Stimulated activated CD8-positive, alpha-beta memory T cell treated with anti-CD3 and anti-CD28 coated beads, Interleukin-12 subunit alpha, Interleukin-12 subunit beta, amount 100 ng/mL, for 24 hours (primary cell): ENCODE data around the gene SERTAD4.
"Not testable (repeated sequence)": the region's sequence is repeated elsewhere in the genome, so short reads cannot be mapped to it uniquely, and the experiment has no call there.

Experiments used
- DNase-seq: peaks from one replicate; pipeline ENCODE4 v3.0.0-alpha.2; 2020; ENCODE audit errors: extremely low read depth

The SERTAD4 gene

DNA sequence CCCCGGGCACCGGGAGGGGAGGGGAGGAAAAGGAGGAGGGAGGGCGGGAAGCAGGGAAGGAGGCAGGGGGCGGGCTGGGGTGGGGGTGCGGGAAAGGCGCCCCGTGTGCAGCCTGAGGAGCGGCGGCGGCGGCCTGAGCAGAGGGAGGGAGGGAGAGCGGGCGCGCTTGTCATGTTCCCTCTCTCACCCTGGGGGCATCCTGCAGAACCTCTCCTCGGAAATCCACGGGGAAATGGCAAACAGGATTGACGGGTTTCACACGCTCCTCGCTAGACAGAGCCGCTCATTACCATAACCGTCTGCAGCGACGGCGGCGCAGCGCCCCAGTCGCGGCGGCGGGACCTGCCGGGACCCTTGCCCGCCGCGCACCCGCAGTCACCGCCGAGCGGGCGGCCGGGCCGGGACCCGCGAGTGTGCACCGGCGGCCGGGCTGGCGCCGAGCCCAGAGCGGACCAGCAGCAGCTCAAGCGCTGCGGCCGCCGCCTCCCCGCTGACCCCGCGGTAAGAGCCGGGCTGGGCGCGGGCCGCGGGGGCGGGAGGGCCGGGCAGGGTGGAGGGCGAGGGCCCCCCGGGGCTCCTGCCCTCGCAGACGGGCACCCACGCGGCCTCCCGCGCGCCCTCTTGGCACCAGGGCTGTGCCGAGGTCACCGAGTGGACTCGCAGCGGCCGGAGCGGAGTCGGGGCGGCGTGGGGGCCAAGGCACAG, at the start of gene SERTAD4:
Gene SERTAD4, plus strand, starts transcription at position 286 of the 705 bp plus-strand sequence. CDS start 5,165 bp downstream, outside the sequence.
- DNase-seq: no peak

DNA sequence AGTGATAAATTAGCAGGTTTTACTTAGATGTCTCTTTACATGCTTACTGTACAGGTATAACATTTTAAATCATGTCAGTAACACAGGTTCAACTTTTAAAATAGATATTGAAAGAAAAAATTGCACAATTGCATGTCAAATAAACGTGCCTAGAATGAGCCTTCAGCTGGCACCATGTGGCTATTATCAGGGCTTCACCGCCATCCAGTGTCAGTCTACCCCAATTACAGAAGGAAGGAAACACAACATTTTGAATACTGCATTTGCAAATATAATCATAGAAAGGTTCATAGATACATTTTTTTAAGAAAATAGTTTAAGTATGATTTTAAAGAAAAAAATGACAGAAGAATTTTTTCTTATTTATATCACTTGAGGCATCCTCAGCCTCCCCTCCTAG, 47.5 kb upstream of the SERTAD4 start:
- no peak for DNase-seq

DNA sequence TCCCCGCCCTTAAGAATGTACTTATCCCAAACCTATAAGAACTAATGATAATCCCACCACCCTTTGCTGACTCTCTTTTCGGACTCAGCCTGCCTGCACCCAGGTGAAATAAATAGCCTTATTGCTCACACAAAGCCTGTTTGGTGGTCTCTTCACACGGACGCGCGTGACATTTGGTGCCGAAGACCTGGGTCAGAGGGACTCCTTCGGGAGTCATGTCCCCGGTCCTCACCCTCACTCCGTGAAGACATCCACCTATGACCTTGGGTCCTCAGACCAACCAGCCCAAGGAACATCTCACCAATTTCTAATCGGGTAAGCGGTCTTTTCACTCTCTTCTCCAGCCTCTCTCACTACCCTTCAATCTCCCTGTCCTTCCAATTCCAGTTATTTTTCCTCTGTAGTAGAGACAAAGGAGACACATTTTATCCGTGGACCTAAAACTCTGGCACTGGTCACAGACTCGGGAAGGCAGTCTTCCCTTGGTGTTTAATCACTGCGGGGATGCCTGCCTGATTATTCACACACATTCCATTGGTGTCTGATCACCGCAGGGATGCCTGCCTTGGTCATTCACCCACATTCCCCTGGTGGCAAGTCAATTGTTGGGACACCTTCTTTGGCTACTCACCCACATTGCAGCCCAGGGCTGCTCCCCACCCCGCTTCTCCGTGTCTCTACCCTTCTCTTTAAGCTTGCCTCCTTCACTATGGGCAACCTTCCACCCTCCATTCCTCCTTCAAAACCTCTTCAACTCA, 44.6 kb upstream of the SERTAD4 start:
- DNase-seq: not testable (repeated sequence)

- DNase-seq: no peak
Measured at GRCh38 chr1:210189426-210189825, 43.2 kb upstream of the SERTAD4 start.

DNA sequence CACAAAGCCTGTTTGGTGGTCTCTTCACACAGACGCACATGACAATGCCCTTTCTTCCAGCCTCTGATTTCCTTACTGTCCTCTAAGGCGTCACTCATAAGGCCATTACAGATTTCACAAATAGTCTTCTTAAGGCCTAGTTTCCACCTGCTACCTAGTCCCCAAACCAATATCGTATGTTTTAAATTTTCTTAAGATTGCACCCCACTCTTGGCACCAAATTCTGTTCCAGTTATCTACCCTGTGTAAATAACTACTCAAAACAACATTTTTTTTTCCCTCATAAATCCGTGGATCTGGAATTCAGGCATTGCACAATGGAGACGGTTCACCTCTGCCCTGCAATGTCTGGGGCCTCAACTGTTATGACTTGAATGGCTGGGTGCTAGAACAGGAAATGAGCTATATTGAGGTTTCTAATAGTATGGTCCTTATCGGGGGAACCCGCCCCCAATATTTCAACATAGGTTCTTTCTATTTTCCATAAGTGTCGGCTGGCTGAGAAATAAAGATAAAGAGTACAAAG, 36.9 kb upstream of the SERTAD4 start:
- DNase-seq: no peak

GRCh38 chr1:210196266-210196665, 36.3 kb upstream of the SERTAD4 start:
- not testable (repeated sequence) for DNase-seq

- no peak for DNase-seq
Measured at GRCh38 chr1:210198840-210199239, 33.8 kb upstream of the SERTAD4 start.

- no peak for DNase-seq
Measured at GRCh38 chr1:210200124-210200736, 32.4 kb upstream of the SERTAD4 start.

DNA sequence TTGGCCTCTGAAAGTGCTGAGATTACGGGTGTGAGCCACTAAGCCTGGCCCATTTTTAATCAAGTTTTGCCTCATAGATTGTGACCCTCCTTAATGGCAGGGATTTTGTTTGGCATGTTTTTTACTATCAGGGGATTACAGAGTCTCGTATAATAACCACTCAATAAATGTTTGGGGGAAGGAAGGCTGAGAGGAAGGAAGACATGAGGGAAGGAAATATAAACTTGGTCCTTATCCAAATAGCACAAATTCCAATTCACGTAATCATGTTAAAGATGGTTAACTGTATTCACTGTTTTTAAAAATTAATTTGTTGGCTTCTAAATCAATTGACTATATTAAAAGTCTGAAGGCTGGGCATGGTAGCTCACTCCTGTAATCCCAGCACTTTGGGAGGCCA, 30.9 kb upstream of the SERTAD4 start:
- DNase-seq: no peak

DNA sequence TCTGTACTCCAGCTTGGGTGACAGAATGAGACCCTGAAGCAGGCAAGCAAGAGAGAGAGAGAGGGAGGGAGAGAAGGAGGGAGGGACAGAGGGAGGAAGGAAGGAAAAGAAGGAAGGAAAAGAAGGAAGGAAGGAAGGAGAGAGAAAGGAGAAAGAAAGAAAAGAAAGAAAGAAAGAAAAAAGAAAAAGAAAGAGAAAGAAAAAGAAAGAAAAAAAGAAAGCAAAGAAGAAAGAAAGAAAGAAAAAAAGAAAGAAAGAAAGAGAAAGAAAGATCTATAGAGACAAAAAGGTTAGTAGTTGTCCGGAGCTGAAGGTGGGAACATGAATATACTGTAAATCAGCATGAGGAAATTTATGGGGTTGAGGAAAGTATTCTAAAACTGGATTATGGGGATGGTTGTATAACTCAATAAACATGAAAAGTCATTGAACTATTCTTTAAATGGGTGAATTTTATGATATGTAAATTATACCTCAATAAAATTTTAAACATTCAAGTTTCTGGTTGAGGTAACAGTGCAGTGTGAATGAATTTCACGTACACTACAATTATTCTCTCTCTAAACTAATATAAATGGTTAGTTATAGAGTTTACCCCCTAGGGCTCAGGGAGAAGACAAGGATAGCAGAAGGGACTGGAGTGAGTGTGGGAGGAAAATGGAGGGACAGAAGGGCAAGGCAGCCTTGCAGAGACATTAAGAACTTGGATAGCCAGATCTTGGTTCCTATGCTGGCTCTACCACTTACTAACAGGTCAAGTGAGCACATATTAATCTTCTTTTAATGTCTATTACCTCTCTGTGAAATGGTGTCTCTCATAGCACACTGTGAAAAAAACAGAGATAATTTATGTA, 24.8 kb upstream of the SERTAD4 start:
- no peak for DNase-seq

GRCh38 chr1:210213335-210213734, 19.3 kb upstream of the SERTAD4 start:
- no peak for DNase-seq

GRCh38 chr1:210214573-210215409, 17.8 kb upstream of the SERTAD4 start:
- DNase-seq: no peak

DNA sequence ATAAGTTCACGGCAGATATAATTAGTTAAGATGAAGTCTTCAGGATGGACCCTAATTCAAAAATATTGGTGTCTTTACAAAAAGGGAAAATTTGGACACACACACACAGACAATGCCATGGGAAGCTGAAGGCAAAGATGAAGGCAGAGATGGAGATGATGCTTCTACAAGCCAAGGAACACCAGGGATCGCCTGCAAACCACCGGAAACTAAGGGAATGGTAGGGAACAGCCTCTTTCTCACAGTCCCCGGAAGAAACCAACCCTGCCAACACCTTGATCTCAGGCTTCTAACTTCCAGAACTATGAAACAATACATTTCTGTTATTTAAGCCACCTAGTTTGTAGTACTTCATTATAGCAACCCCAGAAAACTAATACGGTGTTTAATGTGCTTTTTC, 15.1 kb upstream of the SERTAD4 start:
- DNase-seq: no peak

DNA sequence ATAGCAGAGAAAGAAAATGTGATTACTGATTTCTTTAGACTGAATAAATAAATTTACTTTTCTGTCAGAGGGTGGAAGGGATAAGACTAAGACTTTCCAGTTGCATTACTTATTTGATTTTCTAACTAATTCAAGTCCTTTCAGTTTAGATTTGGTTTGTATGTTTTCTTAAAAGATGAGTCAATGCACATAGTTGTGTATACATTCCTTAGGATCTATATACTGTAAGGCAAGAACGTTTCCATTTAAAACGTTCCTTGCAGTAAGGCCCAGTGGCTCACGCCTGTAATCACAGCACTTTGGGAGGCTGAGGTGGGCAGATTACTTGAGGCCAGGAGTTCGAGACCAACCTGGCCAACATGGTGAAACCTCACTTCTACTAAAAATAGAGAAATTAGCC, 14.5 kb upstream of the SERTAD4 start:
- DNase-seq: no peak

DNA sequence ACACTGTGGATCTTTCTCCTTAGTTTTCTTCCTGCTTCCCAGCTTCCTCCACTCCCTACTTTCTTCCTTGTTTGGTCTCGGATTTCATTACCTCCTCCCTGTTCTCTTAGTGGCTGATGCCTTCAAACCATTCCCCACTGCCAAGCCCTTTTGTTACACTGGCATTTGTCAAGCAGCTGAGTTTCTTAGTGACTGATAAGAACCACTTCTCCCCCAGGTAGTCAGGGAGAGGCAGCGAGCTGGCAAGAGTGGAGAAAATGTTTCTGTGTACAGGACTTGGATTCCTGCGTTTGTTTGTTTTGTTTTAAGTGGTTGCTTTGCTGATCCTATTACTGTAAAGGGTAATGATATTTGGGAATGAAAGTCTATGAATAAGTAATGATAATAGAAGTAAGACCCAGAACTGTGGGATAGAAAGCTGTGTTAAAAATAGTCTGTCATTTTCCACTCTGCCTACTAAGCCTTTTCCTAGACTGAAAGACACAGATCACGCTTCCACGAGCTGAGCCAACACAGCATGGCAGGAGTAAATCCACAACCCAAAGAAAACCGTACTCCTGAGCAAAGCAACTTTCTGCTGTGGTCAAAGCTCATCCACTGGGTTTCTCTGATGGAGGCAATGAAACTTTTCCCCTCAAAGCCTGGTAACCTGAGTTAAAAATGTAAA, 10.1 kb upstream of the SERTAD4 start:
- DNase-seq: no peak

DNA sequence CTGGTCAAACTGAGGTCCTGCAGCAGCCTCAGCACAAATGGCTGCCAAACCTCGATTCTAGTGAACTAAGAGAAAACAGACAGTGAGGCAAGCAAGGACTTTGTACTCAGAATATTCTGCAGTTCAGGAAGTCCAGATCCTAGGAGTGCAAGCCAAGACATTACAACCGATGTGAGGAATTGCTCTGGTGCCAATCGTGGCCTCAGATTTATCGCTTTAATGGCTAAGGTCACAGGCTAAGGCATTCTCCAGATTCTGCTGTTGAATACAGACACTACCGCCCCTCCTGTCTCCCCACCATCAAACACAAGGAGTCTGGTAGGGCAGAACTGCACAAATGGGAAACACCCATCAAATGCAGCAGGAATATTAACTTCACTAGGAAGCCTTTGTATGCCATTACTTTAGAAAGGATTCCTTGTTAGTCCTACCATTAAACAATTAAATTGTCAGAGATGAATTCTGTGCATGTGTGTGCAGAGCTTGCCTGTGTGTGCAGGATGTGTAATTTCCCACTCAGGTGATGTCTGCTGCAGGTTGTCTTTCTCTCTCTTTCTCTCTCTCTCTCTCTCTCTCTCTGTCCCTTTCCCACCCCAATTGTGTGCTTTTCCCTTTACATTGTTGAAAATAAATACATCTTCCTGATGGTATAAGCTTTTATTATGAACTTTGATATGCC, 9.2 kb upstream of the SERTAD4 start:
- no peak for DNase-seq

- DNase-seq: no peak
Measured at GRCh38 chr1:210228158-210228557, 4.4 kb upstream of the SERTAD4 start.

DNA sequence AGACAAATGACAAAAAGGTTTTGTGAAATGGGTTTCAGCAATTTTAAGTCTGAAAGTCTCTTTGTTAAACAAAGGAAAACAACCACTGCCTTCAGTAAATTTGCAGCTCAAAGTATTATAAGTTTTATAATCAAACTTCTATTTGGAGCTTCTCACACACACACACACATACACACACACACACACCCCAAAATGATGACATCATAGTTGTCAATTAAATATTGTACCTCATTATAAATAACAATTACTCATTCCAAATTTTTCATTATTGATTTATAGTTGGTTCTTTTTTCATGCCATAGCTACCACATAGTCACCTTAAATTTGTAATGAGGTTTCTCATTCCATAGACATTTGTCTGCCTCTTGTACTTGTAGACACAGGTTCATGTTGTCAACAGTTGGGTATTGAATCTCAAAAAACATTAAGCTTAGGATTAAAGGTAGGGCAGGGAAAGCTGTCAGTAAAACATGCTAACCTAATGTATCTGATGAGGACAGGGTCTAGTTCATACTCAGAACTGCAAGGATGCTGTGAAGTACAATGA, 2.4 kb upstream of the SERTAD4 start:
- DNase-seq: no peak

DNA sequence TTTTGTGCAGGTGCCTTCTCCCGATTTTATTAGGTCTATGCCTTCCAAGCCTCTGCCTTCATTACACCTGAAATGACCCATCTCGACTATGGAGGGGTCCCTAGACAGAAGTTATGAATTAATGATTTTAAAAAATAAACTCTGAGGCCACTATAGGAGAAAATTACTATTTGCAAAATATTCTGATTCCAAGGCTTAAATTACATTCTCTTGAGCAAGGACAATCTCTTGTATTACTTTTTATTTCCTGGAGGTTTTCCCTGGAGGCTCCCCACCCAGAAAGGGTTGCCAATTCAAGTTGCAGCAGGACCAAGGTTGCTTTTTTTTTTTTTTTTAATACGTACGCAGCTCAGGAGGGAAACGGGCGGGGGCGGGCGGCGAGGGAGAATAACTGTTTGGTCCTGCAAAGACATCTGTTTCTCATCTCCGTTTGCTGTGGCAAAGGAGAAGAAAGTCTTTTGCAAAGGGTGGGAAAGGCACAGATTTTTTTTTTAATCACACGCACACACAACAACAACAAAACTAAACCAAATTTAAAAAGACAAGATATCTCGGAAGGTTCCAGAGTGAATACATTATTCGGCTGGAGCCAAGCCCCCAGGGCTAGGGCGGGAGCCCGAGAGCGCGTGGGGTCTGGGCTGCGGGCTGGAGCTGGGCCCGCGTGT, 618 bp upstream of the SERTAD4 start:
- DNase-seq: no peak
